ENCODE results near the gene MYL12A. TPM values are rescaled to one million over a fixed set of nuclear protein-coding genes. Genes with fewer than 3 reads are reported as not detected.

MYL12A gene
- total RNA-seq, 2 donors from 2014 or later = 1,108 to 5,712 TPM

- DNase-seq (ENCODE audit: low spot score) = no peak
- Histone ChIP-seq H3K4me3 (peak overlapping the region; percentile 96 to 98), H3K27me3 (no peaks in the 10 kb centered on the region), H3K27ac (peak overlapping the region; percentile 96 to 98), H3K36me3 (peaks cover 33% of the 10 kb centered on the region), H3K4me1 (peaks cover 0 to 61% of the 10 kb centered on the region in 2 donors), H3K9me3 (no peaks in the 10 kb centered on the region)
- TF ChIP-seq CTCF (IDR thresholded peaks at IDR 0.05) = no peak
These were observed 13.4 kb downstream of the MYL12A start for GRCh38 chr18:3260995-3261372.

- no peaks in the 10 kb centered on the region for H3K9me3 ChIP-seq
These were observed 14.0 kb downstream of the MYL12A start, which contains the start of gene MYL12B for GRCh38 chr18:3261373-3262233. Gene MYL12B (plus strand): TSS chr18:3262133. CDS start chr18:3272899, 10,766 bp downstream.

GRCh38 chr18:3262234-3263131 lies 14.9 kb downstream of the MYL12A start:
- TF ChIP-seq CTCF (IDR thresholded peaks at IDR 0.05) = peak in 1 of 2 donors; percentile 25
- peak overlapping the region; percentile 96 to 98 for H3K4me3 ChIP-seq
- peak overlapping the region; percentile 96 to 98 for H3K27ac ChIP-seq
- no peaks in the 10 kb centered on the region for H3K27me3 ChIP-seq
- no peaks in the 10 kb centered on the region for H3K9me3 ChIP-seq
- DNase-seq (ENCODE audit: low spot score) = no peak
- peaks cover 18% of the 10 kb centered on the region for H3K36me3 ChIP-seq
- peaks cover 0 to 60% of the 10 kb centered on the region in 2 donors for H3K4me1 ChIP-seq

More at GRCh38 chr18:3261373-3262233, 14.0 kb downstream of the MYL12A start, which contains the start of gene MYL12B:
- Histone ChIP-seq H3K36me3 (peaks cover 27% of the 10 kb centered on the region), H3K27ac (peak within 1 kb of the TSS; percentile 96 to 98), H3K4me3 (peak within 1 kb of the TSS; percentile 96 to 98), H3K27me3 (no peaks in the 10 kb centered on the region), H3K4me1 (peaks cover 0 to 61% of the 10 kb centered on the region in 2 donors)
- peak; percentile 84 for DNase-seq (ENCODE audit: low spot score)
- TF ChIP-seq CTCF (IDR thresholded peaks at IDR 0.05) = no peak

GRCh38 chr18:3263132-3263700 lies 15.6 kb downstream of the MYL12A start:
- no peak for DNase-seq (ENCODE audit: low spot score)
- Histone ChIP-seq H3K9me3 (no peaks in the 10 kb centered on the region), H3K27me3 (no peaks in the 10 kb centered on the region), H3K4me3 (peak overlapping the region; percentile 96 to 98), H3K36me3 (peaks cover 11% of the 10 kb centered on the region), H3K4me1 (peaks cover 0 to 62% of the 10 kb centered on the region in 2 donors), H3K27ac (peak overlapping the region; percentile 96 to 98)
- no peak for TF ChIP-seq CTCF (IDR thresholded peaks at IDR 0.05)

GRCh38 chr18:3264362-3264761 lies 16.8 kb downstream of the MYL12A start:
- no peaks in the 10 kb centered on the region for H3K9me3 ChIP-seq
- no peak for DNase-seq (ENCODE audit: low spot score)
- H3K27me3 ChIP-seq = no peaks in the 10 kb centered on the region
- H3K27ac ChIP-seq = no peak overlapping the region
- H3K36me3 ChIP-seq = no peaks in the 10 kb centered on the region
- H3K4me1 ChIP-seq = peaks cover 0 to 74% of the 10 kb centered on the region in 2 donors
- H3K4me3 ChIP-seq = no peak overlapping the region
- no peak for TF ChIP-seq CTCF (IDR thresholded peaks at IDR 0.05)

Measured in right atrium auricular region (tissue), 2 donors.